Stimulated activated CD8-positive, alpha-beta memory T cell treated with anti-CD3 and anti-CD28 coated beads, Interleukin-12 subunit alpha, Interleukin-12 subunit beta, amount 100 ng/mL, for 24 hours (primary cell): ENCODE results near the gene RSPO4.
"Not testable (repeated sequence)": the region's sequence is repeated elsewhere in the genome, so short reads cannot be mapped to it uniquely, and the experiment has no call there.

Experiments
- DNase-seq: peaks from one replicate; pipeline ENCODE4 v3.0.0-alpha.2; 2020; ENCODE audit errors: extremely low read depth

RSPO4 gene

GRCh38 chr20:1003920-1004697 lies 2.0 kb upstream of the RSPO4 start:
- DNase-seq = no peak

- no peak for DNase-seq
These were observed 811 bp upstream of the RSPO4 start for GRCh38 chr20:1002682-1003561.

GRCh38 chr20:1001116-1001515 lies 995 bp downstream of the RSPO4 start:
- DNase-seq = no peak

- no peak for DNase-seq
These were observed 3.8 kb downstream of the RSPO4 start for GRCh38 chr20:998231-998830.

- DNase-seq = no peak
These were observed 4.6 kb downstream of the RSPO4 start for GRCh38 chr20:997486-997885.

- DNase-seq = no peak
These were observed 5.1 kb downstream of the RSPO4 start for GRCh38 chr20:997016-997415.

- no peak for DNase-seq
These were observed 6.9 kb downstream of the RSPO4 start for GRCh38 chr20:995170-995569.

- no peak for DNase-seq
These were observed 9.1 kb downstream of the RSPO4 start for GRCh38 chr20:992801-993535.

GRCh38 chr20:991850-992249 lies 10.3 kb downstream of the RSPO4 start:
- DNase-seq = no peak

GRCh38 chr20:990293-990959 lies 11.7 kb downstream of the RSPO4 start:
- DNase-seq = no peak

- DNase-seq = no peak
These were observed 13.8 kb downstream of the RSPO4 start for GRCh38 chr20:988272-988671.

GRCh38 chr20:987677-988076 lies 14.4 kb downstream of the RSPO4 start:
- no peak for DNase-seq

- no peak for DNase-seq
These were observed 15.3 kb downstream of the RSPO4 start for GRCh38 chr20:986733-987355.

GRCh38 chr20:984994-985393 lies 17.1 kb downstream of the RSPO4 start:
- not testable (repeated sequence) for DNase-seq

GRCh38 chr20:982754-983153 lies 19.4 kb downstream of the RSPO4 start:
- DNase-seq = no peak

- no peak for DNase-seq
These were observed 25.1 kb downstream of the RSPO4 start for GRCh38 chr20:977021-977420.

- no peak for DNase-seq
These were observed 26.1 kb downstream of the RSPO4 start for GRCh38 chr20:976033-976432.

GRCh38 chr20:973785-974194 lies 28.3 kb downstream of the RSPO4 start:
- DNase-seq = no peak

- DNase-seq = no peak
These were observed 29.9 kb downstream of the RSPO4 start for GRCh38 chr20:972256-972655.

- DNase-seq = no peak
These were observed 30.8 kb downstream of the RSPO4 start for GRCh38 chr20:971346-971745.

- DNase-seq = no peak
These were observed 32.2 kb downstream of the RSPO4 start for GRCh38 chr20:969868-970267.
